Measurements from ENCODE around the gene ZBTB7B.

The ZBTB7B gene

DNA sequence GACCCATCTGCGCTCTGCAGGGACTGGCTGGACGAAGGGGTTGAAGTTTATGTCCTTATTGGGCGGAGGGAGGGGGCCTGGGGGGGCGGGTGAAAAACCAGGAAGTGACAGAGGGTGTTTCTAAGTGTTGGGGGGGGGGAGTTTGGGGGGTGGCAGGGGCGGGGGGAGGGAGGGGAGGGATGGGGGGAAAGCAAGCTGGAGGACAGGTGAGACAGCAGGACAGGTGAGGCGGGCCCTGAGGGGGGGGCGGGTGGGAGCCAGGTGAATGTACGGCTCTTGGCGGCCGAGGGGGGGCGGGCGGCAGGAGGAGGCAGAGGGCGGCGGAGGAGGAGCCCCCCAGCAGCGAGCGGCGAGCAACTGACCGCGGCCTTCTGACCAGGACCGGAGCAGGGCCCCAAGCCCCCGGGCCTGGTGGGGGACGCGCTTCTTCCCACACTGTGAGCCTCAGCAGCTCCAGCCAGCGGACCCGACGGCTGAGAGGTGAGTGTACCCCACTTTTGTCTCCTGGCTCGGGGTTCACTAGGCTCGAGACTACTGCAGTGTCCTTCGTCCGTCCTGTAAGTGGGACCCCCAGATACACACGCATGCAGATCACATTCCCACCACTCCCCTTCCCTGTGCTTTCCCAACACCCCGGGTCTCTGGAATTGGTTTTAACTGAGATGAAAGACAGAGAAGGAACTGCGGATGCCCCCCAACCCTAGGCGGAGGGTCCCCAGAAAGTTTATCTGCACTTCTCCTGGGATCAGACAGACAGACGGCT is at the start of gene ZBTB7B:
Gene ZBTB7B, plus strand, starts transcription at position 339 of the 763 bp plus-strand sequence. CDS start 11,859 bp downstream, outside the sequence.
- peak; percentile 81 for DNase-seq (ENCODE audit: low spot score)

DNA sequence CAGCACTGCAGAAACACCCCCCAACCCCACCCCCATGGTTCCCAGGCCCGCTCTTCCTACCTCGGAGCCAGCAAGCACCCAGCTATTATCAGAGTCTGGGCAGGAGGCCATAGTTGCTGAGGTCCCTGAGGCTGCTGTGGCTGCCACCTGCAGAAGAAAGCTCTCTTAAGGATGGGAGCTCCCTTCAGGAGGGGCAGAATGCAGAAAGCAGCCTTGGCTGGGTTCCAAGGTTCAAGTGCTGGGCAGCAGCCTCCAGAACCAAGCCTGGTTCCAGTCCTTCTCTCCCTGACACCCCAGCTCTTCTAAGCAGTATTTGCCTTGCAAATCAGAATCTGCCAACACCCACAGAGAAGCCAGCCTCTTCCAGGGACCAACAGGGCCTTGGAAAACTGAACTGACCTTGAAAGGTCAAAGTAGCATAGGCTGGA is 49.0 kb upstream of the ZBTB7B start:
- no peak for DNase-seq (ENCODE audit: low spot score)

DNA sequence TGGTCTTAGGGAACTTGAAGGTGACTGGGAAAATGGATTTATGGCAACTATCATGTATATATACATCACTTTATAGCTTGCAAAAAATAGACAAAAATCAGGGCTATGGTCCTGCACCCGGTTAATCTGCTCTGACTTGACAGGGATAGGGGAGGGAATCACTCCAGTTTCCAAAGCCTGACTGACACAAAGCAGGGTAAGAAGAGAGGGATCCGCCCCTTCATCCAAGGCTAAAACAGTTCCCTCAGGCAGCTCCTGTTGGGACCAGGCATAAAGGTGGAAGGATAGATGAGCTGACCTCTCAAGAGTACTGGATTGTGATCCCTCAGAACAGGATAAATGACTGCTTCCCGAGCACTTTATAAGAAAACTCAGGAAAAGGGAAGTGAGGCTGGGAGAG is 48.1 kb upstream of the ZBTB7B start:
- no peak for DNase-seq (ENCODE audit: low spot score)

DNA sequence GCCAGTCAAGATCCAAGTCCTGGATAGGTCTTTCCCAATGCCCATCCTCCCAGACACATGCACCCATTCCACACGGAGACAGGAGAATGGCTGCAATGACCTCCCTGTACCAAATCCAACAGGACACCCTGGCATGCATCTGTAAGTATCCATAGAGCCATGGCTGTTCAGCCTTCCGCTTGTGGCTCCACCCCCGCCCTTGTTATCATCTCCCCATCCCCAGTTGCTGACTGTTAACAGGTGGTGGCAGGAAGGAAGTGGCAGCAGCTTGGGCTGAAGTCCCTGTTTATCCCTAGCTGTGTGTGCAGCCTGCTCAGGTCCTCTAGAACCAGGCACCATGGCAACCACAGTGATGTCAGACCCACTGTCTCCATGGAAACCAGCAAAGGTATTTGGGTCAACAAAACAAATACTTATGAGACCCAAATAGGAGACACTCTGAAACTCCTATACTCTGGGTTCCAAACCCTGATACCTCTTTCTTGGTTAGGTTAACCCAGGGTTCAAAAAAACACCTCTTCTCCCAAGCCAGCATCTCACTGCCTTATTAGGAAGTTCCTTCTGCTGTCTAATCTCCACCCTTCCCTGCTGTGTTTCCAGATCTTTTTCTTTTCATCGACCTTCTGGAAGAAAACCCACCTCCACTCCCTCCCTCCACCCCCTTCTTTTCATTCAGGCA is 47.4 kb upstream of the ZBTB7B start:
- DNase-seq (ENCODE audit: low spot score) = peak; percentile 80

DNA sequence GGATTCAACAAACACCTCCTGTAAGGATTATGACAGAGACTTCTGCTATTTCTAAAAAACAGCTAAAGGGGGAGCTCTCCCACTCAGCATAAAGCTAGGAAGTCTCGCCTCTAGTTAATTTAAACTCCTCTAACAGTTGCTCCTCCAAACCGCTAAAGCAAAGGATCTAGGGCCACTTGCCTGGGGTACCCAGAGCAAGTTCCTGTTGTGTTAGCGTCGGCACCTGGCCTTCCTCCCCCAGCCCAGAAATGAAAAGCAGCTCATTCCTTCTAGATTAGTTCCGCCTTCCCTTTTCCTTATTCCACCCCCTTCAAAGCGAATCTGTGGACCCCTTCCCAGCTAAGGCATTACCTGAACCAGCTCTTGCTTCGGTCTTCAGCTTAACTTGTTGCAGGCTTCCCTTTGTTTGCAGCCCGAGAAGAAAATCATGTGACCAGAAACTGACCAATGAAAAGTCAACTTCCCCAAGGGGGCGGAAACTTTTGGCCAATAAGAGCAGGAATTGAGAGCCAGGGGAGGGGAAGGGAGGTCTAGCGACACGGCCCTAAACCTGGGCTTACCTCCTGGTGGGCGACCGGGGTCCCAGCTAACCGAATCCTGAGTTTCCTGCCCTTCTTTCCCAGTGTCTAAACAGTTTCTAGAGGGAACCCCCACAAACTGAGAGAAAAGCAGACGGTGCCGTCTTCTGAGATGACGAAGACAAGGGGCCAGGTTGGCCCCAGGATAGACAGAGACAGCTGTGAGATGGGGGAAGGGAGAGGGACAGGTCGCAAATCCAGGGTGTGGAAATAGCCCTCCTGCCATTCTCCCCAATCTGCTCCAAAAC is 46.7 kb upstream of the ZBTB7B start, which contains the start of gene PBXIP1:
Gene PBXIP1, minus strand, starts transcription at position 382 of the 826 bp plus-strand sequence. CDS start 2,378 bp downstream, outside the sequence.
- DNase-seq (ENCODE audit: low spot score) = peak; percentile 99

DNA sequence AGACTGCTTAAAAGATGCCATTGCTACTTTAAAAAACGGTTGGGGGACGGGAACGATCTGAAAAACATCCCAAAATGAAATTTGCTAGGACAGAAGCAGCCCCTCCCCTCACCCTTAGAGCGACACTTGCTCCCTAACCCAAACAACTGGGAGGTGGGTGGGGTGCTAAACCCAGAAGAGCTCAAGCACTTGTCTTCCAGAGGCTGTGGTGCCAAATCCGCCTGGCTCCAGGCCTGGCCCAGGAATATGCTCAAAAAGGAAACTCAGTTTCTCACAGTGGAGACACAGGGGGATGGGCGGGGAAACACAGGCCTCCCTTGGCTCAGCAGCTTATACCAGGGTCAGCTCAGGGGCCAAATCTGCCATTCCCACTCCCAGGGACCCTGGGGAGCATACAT is 46.1 kb upstream of the ZBTB7B start:
- DNase-seq (ENCODE audit: low spot score) = no peak

DNA sequence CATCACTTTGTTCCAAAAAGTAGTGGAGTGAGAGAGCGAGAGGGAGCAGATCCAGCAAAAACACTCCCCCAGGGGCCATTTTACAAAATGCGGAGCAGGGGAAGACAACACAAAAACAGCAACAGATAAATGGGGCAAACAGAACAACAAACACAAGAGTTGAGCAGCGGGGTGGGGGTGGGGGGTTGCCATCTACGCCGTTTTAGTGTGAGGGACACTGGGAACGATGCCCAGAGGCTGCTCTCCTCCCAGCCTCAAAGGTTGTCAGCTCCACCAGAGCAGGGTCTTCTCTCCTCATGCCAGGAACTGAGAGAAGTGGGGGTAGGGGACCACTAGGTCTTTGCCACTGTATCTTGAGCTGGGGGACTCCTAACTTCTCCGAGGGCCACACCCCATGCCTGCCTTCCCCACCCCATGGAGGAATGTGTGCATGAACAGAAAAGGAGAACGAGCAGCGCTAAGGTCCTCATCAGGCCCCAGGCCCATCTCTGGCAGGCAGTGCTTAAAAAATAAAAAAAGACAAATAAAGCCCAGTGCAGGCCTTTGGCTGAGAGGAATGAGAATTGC is 45.4 kb upstream of the ZBTB7B start:
- no peak for DNase-seq (ENCODE audit: low spot score)

DNA sequence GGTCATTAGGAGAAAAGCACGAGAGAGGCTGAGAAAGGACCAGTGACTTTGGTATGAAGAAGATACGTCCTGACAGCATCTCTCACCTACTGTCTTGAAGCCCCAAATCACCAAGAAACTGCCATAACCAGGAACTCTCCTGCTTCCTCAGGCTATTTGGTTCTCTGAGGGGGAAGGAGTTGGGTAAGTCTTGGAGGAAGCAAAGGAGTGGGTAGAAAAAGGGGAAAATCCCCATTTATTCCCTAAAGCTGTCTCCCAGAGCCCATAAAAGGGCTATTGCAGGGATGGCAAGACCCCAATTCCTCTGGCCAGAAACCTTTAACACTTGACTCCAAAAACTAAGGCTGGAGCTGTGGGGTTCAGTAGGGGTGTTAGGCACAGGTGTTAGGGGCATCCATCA is 44.6 kb upstream of the ZBTB7B start:
- DNase-seq (ENCODE audit: low spot score) = no peak

DNA sequence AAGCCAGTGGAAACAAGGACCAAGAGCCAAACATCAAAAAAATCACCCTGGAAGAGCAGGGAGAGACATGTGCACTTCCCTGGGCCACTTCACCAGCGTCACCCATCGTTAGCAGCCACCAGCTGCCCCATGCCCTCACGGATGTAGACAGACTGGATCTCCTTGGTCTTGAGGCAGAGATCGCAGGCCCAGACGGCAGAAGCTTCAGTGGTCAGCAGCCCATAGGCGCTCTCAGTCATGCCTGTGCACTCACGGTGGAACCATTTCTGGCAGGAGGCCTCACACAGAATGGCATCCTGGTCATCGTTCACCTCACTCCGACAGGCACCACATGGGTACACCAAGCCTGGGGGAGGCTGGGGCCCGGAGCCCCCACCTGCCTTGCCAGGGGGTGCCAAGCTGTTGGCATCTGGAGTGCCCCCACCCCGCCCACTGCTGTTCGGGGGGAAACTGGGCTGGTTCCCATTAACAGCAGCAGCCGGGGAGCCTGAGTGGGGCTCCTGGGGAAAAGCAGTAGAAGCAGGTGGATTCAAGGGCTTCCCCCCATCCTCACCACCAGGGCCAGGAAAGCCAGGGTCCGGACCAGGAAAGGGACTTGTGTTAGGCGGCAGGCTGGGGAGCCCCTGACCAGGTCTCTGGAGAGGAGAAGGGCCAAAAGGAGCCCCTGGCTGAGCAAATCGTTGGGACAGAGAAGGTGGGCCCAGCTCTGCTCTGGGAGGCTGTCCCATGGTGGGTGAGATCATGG is 43.7 kb upstream of the ZBTB7B start:
- DNase-seq (ENCODE audit: low spot score) = no peak

DNA sequence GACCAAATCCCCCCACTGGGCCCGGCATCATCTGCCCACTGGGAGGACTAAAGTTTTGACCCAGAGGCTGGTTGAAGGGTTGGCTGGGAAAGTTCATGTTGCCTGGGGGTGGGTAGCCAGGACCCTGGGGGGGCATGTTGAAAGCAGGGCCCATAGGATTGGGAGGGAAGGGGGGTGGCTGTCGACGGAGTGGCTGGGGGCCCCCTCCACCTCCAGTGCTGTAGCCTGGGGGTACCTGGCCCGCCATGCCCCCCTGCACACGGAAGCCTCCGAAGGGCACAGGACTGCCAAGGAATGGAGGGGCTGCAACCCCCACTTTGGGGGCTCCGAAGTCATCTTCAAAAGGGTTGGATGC is 43.2 kb upstream of the ZBTB7B start:
- no peak for DNase-seq (ENCODE audit: low spot score)

DNA sequence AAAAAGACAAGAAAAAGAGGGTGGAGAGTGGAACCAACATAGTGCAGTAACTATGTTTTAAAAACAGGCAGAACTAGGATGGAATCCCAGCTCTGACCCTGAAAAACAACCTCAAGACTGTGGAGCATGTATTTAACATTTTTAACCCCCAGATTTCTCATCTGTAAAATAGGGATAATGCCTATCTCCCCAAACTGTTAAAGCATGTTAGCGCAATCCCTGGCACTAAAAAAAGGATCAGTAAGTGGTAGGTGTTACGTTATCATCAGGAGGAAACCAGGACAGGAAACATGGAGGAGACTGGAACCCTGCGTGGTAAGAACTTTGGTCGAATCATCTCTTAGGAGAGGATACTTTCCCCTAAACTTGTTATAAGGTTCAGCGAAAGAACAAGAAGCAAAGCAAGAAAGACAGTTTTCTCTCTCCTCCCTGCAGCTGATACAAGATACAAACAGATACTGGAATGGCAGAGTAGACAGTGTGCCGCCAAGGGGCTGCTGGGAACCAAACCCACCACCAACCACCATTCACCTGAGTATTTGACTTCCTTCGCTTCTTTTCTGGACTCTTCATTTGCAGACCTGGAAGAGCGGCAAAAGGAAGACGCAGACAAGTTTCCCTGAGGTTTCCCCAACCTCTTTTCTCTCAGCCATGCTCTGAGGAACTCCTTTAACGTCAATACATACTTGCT is 42.0 kb upstream of the ZBTB7B start:
- no peak for DNase-seq (ENCODE audit: low spot score)

DNA sequence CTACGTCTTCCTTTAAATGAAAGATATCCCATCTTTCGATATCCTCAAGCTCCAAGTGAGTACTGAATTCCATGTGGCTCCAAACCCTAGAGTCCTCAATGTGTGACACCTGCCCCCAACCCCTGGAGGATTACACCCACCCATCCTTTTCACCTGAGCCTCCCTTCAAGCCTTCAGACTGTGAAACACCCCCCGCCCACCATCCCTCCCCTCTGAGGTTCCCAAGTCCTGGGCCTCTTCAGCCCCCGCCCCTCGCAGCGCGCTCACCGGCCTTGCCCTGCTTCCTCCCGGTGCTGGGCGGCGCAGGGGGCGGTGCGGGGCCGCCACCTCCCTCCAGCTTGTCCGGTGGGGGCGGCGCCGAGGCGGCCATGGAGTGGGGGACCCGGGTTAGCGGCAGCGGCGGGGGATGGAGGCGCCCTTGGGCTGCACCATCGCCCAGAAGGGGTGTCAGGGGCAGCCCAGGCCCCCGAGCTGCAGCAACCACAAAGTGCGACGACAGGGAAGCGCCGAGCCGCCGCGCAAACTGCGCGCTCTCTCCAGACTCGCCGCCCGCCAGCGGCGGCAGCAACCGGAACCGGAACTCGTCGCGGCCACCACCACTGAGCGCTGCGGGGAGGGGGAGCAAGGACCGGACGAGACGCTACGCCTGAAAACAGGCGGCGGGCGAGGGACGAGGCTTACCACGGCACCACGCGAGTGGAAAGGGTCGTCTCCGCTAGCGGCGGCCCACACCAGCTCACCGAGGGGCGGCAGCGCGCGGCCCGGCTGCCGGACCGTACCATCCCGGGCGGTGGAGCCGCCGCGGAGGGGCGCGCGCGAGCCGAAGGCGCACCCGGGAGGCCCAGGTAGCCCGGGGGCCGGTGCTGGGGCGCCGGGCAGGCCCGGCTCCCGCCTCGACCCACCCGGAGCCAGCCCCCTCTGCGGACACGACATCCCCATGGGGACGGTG is 41.1 kb upstream of the ZBTB7B start, which contains the start of gene PYGO2:
Gene PYGO2, minus strand, starts transcription at position 576 of the 949 bp plus-strand sequence. Its CDS starts 206 bp downstream, at position 370.
- peak; percentile 87 for DNase-seq (ENCODE audit: low spot score)

DNA sequence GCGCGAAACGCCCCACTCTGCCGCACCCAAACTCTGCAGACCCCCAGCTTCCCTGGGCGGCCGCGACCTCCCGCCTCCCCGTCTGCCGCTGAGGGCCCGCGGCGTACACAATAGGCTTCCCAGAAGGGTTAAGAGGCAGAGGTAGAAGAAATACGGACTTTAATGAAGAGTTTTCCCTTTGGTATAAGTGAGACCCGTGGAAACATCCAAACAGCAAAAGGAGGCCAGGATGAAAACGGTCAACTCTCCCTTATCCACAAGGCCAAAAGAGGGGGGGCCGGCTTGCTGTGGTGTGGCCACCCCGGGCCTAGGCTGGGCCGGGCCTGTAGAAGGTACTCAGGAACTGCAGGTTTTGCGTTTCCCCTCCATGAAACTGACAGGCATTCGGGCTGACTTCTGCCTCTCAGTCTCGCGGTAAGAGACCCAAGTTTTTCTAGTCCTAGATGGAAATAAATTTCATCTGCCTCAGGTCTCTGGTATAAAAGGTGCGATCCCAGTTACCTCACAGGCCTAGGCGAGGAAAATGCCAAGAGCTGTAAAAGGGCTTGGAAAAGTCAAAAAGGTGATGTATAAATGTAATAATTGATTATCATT is 40.3 kb upstream of the ZBTB7B start:
- DNase-seq (ENCODE audit: low spot score) = no peak

DNA sequence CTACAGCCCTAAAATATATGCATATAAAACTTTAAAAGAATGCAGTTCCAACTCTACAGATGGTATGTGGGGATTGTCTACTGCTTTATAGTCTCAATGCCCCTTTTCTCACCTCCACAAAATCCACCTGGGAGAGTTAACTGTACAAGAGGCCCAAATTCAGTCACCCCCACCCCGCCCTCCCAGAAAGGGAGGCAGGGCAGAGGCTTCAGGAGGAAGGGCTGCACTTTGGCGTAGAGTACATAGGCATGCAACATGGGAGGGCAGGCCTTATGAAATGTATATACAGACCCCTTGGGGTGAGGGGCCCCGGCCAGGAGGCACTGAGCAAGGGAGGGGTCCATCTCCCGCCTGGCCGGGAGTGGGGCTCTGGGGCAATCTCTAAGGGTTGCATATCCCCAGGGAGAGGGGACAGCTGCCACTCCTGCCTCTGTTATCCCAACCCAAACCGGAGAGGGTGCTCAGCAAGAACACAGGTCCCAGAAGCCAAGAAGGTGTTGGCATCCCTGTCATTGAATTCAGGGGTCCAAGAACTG is 39.7 kb upstream of the ZBTB7B start:
- DNase-seq (ENCODE audit: low spot score) = no peak

DNA sequence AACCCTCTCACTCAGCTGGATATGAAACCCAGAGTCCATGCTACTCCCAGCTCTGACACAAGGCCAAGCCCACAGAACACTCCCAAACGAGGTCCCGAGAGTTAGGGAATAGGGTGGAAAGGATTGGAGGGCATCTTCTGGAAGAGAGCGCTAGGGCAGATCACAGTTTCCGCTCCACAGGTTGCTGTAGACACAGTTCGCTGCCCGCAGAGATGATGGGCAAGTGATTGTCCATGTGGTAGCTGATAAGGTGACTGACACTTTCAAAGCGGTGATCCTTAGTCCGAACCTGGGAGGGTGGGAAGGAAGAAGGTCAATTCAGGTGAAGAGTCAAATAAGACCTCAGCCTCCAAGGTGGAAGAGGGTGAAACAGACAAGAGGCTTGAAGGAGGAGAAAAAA is 39.0 kb upstream of the ZBTB7B start:
- no peak for DNase-seq (ENCODE audit: low spot score)

DNA sequence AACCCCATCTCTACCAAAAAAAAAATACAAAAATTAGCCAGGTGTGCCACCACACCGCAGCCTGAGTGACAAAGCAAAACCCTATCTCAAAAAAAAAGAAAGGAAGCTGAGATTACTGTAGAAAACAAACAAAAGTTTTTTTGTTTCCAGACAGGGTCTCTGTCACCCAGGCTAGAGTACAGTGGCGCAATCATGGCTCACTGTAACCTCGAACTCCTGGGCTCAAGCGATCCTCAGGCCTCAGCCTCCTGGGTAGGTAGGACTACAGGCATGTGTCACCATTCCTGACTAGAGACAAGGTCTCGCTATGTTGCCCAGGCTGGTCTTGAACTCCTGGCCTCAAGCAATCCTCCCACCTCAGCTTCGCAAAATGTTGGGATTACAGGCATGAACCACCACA is 38.2 kb upstream of the ZBTB7B start:
- no peak for DNase-seq (ENCODE audit: low spot score)

DNA sequence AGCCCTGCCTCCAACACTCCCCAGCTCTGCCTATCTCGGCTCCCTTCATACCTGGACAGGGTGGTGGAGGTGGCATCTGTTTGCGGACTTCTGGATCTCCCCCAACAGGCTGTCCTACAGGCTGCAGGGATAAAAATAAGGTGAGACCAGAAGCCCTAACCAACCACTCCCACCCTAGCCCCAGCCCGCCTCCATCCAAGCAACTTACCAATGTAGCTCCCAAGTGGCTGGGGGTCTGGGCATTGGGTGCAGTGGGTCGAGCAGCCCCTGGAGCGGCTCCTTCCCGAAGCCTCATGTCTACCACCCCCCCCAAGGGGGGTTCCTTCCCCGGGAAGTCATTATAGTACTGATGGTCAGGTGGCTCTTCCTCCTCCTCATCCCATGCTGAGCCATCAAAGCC is 36.5 kb upstream of the ZBTB7B start:
- DNase-seq (ENCODE audit: low spot score) = no peak

DNA sequence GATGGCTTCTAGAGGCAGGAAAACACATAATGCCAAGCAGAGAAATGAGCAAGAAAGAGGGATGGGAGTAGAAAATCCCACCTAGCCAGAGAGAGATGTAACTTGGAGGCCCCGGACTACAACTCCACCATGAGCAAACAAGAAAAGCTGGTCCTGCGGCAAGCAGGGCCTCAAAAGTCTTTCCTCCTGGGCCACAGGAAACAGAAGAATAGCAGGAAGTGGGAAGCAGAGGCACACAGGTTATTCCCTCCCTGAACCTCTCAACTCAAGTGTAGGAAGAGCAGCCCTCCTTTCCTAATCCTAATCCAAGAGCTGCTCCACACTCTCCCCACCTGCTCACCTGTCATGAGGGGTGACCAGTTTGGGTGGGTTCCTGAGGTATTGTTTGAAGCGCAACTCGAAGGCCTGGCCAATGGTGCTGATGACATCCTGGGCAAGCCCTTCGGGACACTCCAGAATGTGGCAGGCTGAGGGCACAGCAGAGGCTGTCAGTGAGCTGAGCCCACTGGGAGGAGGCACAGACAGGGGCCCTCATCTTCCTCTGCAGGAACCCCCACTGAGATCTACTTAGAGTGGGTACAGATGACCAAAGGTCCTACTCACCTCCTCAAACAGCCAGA is 35.2 kb upstream of the ZBTB7B start:
- no peak for DNase-seq (ENCODE audit: low spot score)

DNA sequence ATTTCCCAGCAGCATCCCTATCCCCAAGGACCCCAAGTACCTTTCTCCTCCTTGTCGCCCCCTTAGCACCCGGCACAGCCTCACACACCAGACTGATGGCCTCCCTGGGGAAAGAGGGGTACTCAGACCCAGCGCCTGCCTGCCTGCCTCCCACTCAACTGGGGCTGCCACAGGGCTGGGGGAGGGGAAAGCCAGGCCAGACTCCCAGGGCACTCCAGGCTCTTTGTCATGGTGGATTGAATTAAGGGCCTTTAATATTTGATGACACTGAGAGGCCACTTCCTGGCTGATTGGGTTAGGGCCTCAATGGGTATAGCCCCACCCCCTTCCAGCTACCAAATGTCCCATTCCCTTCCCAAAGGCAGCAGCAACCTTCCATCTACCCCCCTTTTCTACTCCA is 33.9 kb upstream of the ZBTB7B start:
- DNase-seq (ENCODE audit: low spot score) = no peak
